Body of pancreas (tissue), 4 donors: Measurements from ENCODE around the gene H6PD. TPM values are rescaled to one million over a fixed set of nuclear protein-coding genes. Genes with fewer than 3 reads are reported as not detected.

Experiments
- ATAC-seq: fragments of 150-250 bp; one replicate; pipeline ENCODE4 v1.9.1; 2016
- DNase-seq, 4 donors: peaks; one replicate each; pipeline ENCODE4 v3.0.0-alpha.2; 2019
- H3K27ac ChIP-seq, 4 donors: fragments of 200-600 bp; sonication (generic); 1 replicate in 3 of 4; 2 replicates in 1 of 4; pipeline versions ENCODE4 v1.5.1 to v1.6.1; 2016 to 2019; ENCODE audit warnings: mild to moderate bottlenecking in 1 of 4, mixed read lengths in 1 of 4, moderate library complexity in 1 of 4
- H3K27me3 ChIP-seq, 2 donors: fragments of 200-600 bp; sonication (generic); one replicate each; pipeline ENCODE4 v1.6.0; 2016; ENCODE audit warnings: mild to moderate bottlenecking in 1 of 2
- H3K36me3 ChIP-seq, 2 donors: fragments of 200-600 bp; sonication (generic); replicated peaks in 1 of 2; 2 replicates each; pipeline ENCODE4 v1.5.1; 2016; ENCODE audit warnings: low read depth in 2 of 2; ENCODE audit not compliant: insufficient read depth in 1 of 2
- H3K4me1 ChIP-seq: fragments of 200-600 bp; sonication (generic); one replicate; pipeline ENCODE4 v1.6.0; 2016
- H3K4me3 ChIP-seq, 2 donors: fragments of 200-600 bp; sonication (generic); 1 replicate in 1 of 2; 2 replicates in 1 of 2; pipeline ENCODE4 v1.5.1; 2016 to 2019
- H3K9me3 ChIP-seq, 3 donors: fragments of 200-600 bp; sonication (generic); 1 replicate in 2 of 3; 2 replicates in 1 of 3; pipeline ENCODE4 v1.5.1; 2016
- POLR2A ChIP-seq, 3 donors: fragments of 450-650 bp; IDR thresholded peaks; one replicate each; pipeline ENCODE4 v1.6.1; 2016; ENCODE audit warnings: antibody characterized with exemption in 3 of 3, mild to moderate bottlenecking in 2 of 3
- WGBS, 2 donors: methylation state at CpG; one replicate each; pipeline ENCODE4 v1.1.5; 2017; 5-methylcytosine and 5-hydroxymethylcytosine counted together
- intact Hi-C: fragments of 100-400 bp; cut with DNase I; formaldehyde crosslinking; loops from one replicate; pipeline ENCODE4 v1.15.1; 2023
- total RNA-seq, 2 donors: library from RNA; depleted of rRNA; stranded (reverse); fragments of >200 nt; gene quantifications; one replicate each; pipeline ENCODE4 v1.1.0, GENCODE V29; 2016
- TF ChIP-seq, protein P1 (sequence below), 7 experiments: fragments of 450-650 bp in 4 of 7; fragments of 200-600 bp in 3 of 7; sonication (generic) in 3 of 7; IDR thresholded peaks; one replicate each; pipeline ENCODE4 v1.5.1; 2016 to 2019; ENCODE audit warnings: antibody characterized with exemption in 7 of 7

The H6PD gene
- total RNA-seq, 2 donors from 2014 or later = 24.1 to 35.6 TPM

DNA sequence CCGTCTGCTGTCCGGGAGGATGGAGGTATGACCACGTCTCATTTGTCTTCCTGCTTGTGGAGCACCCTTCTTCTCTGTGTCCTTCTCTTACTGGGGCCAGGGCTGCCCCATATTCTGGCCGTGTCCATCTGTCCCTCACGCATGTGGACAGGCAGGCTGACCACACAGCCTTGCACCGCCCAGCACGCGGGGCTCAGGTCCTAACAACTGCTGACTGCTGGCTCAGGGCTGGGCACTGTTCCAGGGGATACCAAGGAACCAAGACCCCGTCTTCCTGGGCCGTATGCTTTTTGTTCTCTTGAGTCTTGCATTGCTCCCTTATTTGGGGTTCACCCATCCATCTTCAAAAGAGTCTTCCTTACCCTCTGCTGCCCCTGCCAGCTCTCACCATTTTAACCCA lies 40.6 kb downstream of the H6PD start:
- H3K9me3 ChIP-seq = no peaks in the 10 kb centered on the region
- H3K36me3 ChIP-seq = peaks cover 0 to 1% of the 10 kb centered on the region in 2 donors
- WGBS, 2 donors = 77 to 83% methylated on average over 10 of the region's 10 CpGs
- ATAC-seq (no peak), DNase-seq (no peak)
- no peaks in the 10 kb centered on the region for H3K4me1 ChIP-seq
- TF ChIP-seq, protein P1, sequence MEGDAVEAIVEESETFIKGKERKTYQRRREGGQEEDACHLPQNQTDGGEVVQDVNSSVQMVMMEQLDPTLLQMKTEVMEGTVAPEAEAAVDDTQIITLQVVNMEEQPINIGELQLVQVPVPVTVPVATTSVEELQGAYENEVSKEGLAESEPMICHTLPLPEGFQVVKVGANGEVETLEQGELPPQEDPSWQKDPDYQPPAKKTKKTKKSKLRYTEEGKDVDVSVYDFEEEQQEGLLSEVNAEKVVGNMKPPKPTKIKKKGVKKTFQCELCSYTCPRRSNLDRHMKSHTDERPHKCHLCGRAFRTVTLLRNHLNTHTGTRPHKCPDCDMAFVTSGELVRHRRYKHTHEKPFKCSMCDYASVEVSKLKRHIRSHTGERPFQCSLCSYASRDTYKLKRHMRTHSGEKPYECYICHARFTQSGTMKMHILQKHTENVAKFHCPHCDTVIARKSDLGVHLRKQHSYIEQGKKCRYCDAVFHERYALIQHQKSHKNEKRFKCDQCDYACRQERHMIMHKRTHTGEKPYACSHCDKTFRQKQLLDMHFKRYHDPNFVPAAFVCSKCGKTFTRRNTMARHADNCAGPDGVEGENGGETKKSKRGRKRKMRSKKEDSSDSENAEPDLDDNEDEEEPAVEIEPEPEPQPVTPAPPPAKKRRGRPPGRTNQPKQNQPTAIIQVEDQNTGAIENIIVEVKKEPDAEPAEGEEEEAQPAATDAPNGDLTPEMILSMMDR (IDR thresholded peaks at IDR 0.05) = no peak
- no peak for TF ChIP-seq POLR2A (IDR thresholded peaks at IDR 0.05)
- H3K4me3 ChIP-seq = no peak overlapping the region
- no peaks in the 10 kb centered on the region for H3K27me3 ChIP-seq
- no peak overlapping the region for H3K27ac ChIP-seq
- intact Hi-C loops = no loop called here

DNA sequence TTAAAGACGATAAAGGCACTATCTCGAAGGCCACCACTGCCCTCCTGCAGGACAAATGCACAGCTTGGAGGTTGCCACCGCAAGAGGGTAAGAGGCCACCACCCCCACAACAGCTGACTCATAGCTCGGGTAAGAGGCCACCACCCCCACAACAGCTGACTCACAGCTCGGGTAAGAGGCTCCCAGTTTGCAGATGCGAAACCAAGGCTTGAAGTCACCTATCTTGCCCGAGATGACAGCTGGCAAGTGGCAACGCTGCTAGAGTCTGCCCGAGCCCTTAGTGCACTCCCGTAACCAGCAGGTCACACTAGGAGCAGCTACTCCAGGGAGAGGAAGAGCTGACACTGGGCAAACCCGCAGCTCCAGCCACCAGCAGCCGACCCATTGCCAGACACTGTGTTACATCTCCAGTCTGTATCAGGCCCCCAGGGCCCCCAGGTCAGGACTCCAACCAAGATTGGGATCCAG lies 41.0 kb downstream of the H6PD start:
- Histone ChIP-seq H3K27me3 (no peaks in the 10 kb centered on the region), H3K27ac (no peak overlapping the region), H3K4me1 (peaks cover 3% of the 10 kb centered on the region), H3K9me3 (no peaks in the 10 kb centered on the region), H3K36me3 (peaks cover 0 to 1% of the 10 kb centered on the region in 2 donors), H3K4me3 (no peak overlapping the region)
- ATAC-seq (peak; percentile 37), DNase-seq (peak in 1 of 4 donors; percentile 72)
- WGBS, 2 donors = 57 to 66% methylated on average over 6 to 11 of the region's 12 CpGs
- TF ChIP-seq POLR2A (IDR thresholded peaks at IDR 0.05) = no peak
- TF ChIP-seq, protein P1 (IDR thresholded peaks at IDR 0.05) = no peak
- intact Hi-C loops = no loop called here

DNA sequence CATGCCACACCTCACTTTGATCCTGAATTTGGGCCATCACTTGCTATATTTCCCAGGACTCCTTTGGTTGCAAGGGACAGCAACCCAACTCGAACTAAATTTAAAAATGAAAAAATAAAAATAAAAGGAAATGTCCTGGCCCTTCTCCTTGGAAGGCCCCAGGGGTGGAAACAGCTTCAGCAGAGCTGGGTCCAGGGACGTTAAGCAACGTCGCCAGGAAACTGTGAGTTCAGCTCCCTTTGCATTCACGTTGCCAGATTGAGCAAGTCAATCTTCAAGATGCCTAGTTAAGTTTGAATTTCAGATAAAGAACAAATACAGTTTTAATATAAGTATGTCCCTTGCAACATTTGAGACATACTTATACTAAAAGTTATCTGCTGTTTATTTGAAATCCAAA lies 43.5 kb downstream of the H6PD start:
- DNase-seq (peak in 1 of 4 donors; percentile 26), ATAC-seq (no peak)
- intact Hi-C loops = no loop called here
- Histone ChIP-seq H3K4me1 (peaks cover 4% of the 10 kb centered on the region), H3K36me3 (no peaks in the 10 kb centered on the region), H3K27ac (no peak overlapping the region), H3K4me3 (no peak overlapping the region), H3K9me3 (no peaks in the 10 kb centered on the region), H3K27me3 (no peaks in the 10 kb centered on the region)
- 75 to 88% methylated on average over 5 of the region's 5 CpGs for WGBS, 2 donors
- TF ChIP-seq, protein P1 (IDR thresholded peaks at IDR 0.05) = no peak
- no peak for TF ChIP-seq POLR2A (IDR thresholded peaks at IDR 0.05)

DNA sequence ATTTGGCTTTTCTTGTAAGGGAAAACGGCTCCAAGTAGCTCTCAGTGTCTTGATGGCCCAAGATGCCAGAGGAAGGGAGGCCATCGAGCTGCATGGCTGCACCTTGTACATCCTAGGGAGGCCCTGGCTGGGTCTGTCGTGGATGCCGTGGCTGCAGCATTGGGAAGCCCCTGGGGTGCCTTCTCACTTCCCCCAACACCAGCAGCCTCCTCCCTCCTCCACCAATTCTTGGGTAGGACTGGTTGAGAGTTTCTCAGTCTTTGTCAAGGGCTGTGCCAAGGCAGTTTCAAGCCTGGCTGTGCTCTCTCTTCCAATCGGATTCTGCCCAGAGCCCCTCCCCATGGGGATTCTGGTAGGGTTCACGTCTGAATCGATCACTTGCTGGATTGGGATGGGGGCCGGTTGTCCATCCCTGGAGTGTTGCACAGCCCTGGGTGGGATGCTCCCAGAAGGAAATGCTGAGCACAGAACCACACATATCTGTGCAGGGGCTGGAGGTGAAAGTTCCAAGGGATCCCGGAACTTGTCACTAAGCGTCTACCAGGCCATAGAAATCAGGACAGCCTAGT lies 44.1 kb downstream of the H6PD start:
- Histone ChIP-seq H3K4me3 (no peak overlapping the region), H3K27ac (no peak overlapping the region), H3K36me3 (no peaks in the 10 kb centered on the region), H3K27me3 (no peaks in the 10 kb centered on the region), H3K9me3 (no peaks in the 10 kb centered on the region), H3K4me1 (peaks cover 4% of the 10 kb centered on the region)
- intact Hi-C loops = no loop called here
- 70 to 79% methylated on average over 8 to 10 of the region's 10 CpGs for WGBS, 2 donors
- DNase-seq = no peak
- TF ChIP-seq POLR2A (IDR thresholded peaks at IDR 0.05) = no peak
- TF ChIP-seq, protein P1 (IDR thresholded peaks at IDR 0.05) = no peak
- no peak for ATAC-seq
